SU-DHL-6 (cell line): ENCODE results near the gene FFAR2.

Source experiments
- EZH2phosphoT487 ChIP-seq: fragments of 200-600 bp; sonication (generic), shearing (Covaris generic); conservative IDR thresholded peaks from 2 replicates; pipeline ENCODE4 v1.6.1; 2018; ENCODE audit warnings: mild to moderate bottlenecking, antibody characterized with exemption, low read length, moderate library complexity, mixed read lengths
- TF ChIP-seq, protein P1 (sequence below): fragments of 200-600 bp; sonication (generic); IDR thresholded peaks from one replicate; pipeline ENCODE4 v1.5.1; 2017; ENCODE audit warnings: antibody characterized with exemption, mild to moderate bottlenecking, low read length, moderate library complexity; ENCODE audit not compliant: insufficient read depth, poor library complexity, severe bottlenecking

DNA sequence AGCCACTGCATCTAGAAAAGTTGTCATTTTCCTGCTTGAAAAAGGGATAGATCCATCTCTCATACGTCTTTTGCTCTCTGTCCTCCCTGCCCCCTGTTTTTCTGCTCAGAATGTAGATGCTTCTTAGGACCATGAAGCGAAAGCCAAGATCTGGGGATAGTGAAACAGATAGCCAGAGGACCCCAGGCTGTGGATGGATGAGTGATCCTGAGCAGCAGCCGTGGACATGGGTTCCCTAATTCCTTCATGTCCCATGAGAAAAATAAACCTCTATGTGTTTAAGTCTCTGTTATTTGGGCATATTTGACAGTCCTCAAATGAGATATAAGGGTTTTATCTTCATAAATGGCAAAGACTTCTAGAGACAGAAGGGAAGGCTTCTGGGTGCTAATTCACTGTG lies 12.2 kb upstream of the FFAR2 start:
- TF ChIP-seq, protein P1, sequence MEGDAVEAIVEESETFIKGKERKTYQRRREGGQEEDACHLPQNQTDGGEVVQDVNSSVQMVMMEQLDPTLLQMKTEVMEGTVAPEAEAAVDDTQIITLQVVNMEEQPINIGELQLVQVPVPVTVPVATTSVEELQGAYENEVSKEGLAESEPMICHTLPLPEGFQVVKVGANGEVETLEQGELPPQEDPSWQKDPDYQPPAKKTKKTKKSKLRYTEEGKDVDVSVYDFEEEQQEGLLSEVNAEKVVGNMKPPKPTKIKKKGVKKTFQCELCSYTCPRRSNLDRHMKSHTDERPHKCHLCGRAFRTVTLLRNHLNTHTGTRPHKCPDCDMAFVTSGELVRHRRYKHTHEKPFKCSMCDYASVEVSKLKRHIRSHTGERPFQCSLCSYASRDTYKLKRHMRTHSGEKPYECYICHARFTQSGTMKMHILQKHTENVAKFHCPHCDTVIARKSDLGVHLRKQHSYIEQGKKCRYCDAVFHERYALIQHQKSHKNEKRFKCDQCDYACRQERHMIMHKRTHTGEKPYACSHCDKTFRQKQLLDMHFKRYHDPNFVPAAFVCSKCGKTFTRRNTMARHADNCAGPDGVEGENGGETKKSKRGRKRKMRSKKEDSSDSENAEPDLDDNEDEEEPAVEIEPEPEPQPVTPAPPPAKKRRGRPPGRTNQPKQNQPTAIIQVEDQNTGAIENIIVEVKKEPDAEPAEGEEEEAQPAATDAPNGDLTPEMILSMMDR: no peak
- no peak for TF ChIP-seq EZH2phosphoT487
